Measurements from ENCODE around the gene ANKRD33B.
A peak's percentile ranks its signal among the peaks of the same experiment; 100 is the strongest.

The ANKRD33B gene

DNA sequence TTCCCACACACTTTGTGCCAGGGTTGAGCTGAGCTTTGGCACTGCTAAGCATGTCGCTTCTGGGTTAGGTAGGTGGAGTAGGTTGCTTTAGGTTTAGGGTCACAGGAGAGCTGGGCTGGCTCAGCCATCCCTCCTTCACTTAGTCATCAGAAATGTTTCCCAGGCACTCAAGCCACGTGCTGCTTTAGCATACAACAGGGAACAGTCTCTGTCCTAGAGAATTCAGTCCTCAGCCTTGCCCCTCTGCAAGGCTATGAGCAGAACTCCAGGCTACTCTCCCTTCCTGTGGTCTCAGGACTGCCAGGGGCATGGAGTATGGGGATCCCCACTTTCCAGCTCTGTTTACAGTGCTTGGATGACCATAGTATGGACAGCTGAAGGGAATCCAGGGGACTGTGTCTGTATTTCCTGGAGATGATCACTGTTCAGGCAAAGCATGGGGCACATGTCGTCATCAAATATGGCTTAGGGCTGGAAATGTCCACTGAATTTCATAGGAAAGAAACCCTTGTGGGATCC is 7.5 kb upstream of the ANKRD33B start:
- H3K79me1 ChIP-seq (replicated peaks; ENCODE audit: low read length, poor library complexity, severe bottlenecking), result no peaks in the 10 kb centered on the region
- H2BK5ac ChIP-seq (ENCODE audit: low read depth, low read length, poor library complexity, severe bottlenecking), result no peak overlapping the region
- no peak overlapping the region for H3K27ac ChIP-seq (ENCODE audit: low read length, poor library complexity, severe bottlenecking)
- 49% methylated on average over 3 of the region's 3 CpGs for WGBS
- H4K91ac ChIP-seq (ENCODE audit: low read length), result no peak overlapping the region
- H2BK120ac ChIP-seq (ENCODE audit: low read depth, low read length), result no peak overlapping the region
- peak; percentile 84 for DNase-seq
- peak overlapping the region; percentile 54 for H2AK5ac ChIP-seq (ENCODE audit: low read length, severe bottlenecking)
- H3K36me3 ChIP-seq (ENCODE audit: control insufficient read depth in 1 of 2, insufficient read depth in 2 of 2, low read depth in 1 of 2, low read length in 2 of 2), result no peaks in the 10 kb centered on the region
- no peak overlapping the region for H3K23ac ChIP-seq (ENCODE audit: low read length in 2 of 2)
- peak overlapping the region; percentile 36 for H3K9ac ChIP-seq (ENCODE audit: low read length)
- H3K9me3 ChIP-seq (ENCODE audit: control insufficient read depth, low read length), result no peaks in the 10 kb centered on the region
- peak overlapping the region; percentile 35 to 53 for H3K18ac ChIP-seq (ENCODE audit: low read depth in 1 of 2, low read length in 2 of 2)
- no peak overlapping the region for H4K8ac ChIP-seq (ENCODE audit: low read length)
- no peak overlapping the region for H2BK15ac ChIP-seq (ENCODE audit: low read depth, poor library complexity, severe bottlenecking)
- H3K4me1 ChIP-seq (ENCODE audit: control insufficient read depth, insufficient read depth, low read depth, low read length), result peaks cover 37% of the 10 kb centered on the region
- H2BK12ac ChIP-seq (ENCODE audit: low read length in 2 of 2), result peak overlapping the region in 1 of 2 experiments; percentile 68
- H3K4ac ChIP-seq (ENCODE audit: low read depth in 1 of 2, low read length in 2 of 2), result peak overlapping the region in 1 of 2 experiments; percentile 57
- no peak overlapping the region for H3K14ac ChIP-seq (ENCODE audit: low read length in 2 of 2)
- no peak overlapping the region for H3K4me2 ChIP-seq (ENCODE audit: low read length, poor library complexity, severe bottlenecking)
- H2AFZ ChIP-seq (ENCODE audit: low read depth, low read length), result no peak overlapping the region
- no peaks in the 10 kb centered on the region for H3K27me3 ChIP-seq (ENCODE audit: control insufficient read depth in 1 of 2, insufficient read depth in 1 of 2, low read length in 2 of 2)
- no peak overlapping the region for H3K4me3 ChIP-seq (ENCODE audit: insufficient read depth in 1 of 2, low read depth in 1 of 2, low read length in 2 of 2)

DNA sequence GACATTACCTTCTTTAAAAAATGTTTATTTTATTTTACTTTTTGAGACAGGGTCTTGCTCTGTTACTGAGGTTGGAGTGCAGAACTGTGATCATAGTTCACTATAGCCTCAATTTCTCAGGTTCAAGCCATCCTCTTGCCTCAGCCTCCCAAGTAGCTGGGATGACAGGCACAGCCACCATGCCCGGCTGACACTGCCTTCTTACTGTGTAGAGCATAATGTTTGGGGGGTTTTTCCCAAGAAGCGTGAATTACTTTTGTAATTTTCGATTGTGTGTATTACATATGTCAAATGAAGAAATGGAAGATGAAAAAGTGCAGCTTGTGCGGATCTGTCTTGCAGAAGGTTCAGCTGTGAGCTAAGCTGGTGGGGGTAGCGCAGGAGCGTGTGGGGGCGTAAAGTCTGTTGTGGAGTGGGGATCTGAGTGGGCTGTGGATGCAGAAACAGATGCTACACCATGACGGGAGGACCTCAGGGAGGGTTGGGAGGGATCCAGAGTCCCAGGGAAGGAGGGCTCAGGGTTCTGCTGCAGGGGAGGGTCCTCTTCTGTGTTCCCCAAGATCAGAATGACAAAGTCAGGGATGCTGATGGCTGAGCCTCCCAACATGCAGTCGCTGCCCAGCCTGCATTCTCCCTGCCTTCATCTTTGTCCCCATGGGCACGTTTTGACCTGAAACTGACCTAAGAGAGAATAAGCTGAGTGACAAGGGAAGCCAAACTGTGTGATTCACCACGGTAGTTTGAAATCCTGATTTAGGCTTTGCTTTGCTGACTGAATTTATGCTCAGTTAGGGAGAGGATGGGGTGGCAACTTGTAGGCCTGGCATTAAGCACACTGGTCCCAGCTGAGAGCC is 6.8 kb upstream of the ANKRD33B start:
- Histone ChIP-seq H3K4me2 (ENCODE audit: low read length, poor library complexity, severe bottlenecking) (no peak overlapping the region), H3K23ac (ENCODE audit: low read length in 2 of 2) (no peak overlapping the region), H3K18ac (ENCODE audit: low read depth in 1 of 2, low read length in 2 of 2) (peak overlapping the region in 1 of 2 experiments; percentile 70), H2BK15ac (ENCODE audit: low read depth, poor library complexity, severe bottlenecking) (no peak overlapping the region), H2AK5ac (ENCODE audit: low read length, severe bottlenecking) (peak overlapping the region; percentile 86), H4K8ac (ENCODE audit: low read length) (no peak overlapping the region), H3K79me1 (replicated peaks; ENCODE audit: low read length, poor library complexity, severe bottlenecking) (no peaks in the 10 kb centered on the region), H3K27ac (ENCODE audit: low read length, poor library complexity, severe bottlenecking) (peak overlapping the region; percentile 68), H3K9ac (ENCODE audit: low read length) (peak overlapping the region; percentile 31), H3K4ac (ENCODE audit: low read depth in 1 of 2, low read length in 2 of 2) (no peak overlapping the region), H4K91ac (ENCODE audit: low read length) (peak overlapping the region; percentile 52), H2BK5ac (ENCODE audit: low read depth, low read length, poor library complexity, severe bottlenecking) (no peak overlapping the region), H2AFZ (ENCODE audit: low read depth, low read length) (no peak overlapping the region), H3K4me3 (ENCODE audit: insufficient read depth in 1 of 2, low read depth in 1 of 2, low read length in 2 of 2) (no peak overlapping the region), H3K36me3 (ENCODE audit: control insufficient read depth in 1 of 2, insufficient read depth in 2 of 2, low read depth in 1 of 2, low read length in 2 of 2) (no peaks in the 10 kb centered on the region), H3K27me3 (ENCODE audit: control insufficient read depth in 1 of 2, insufficient read depth in 1 of 2, low read length in 2 of 2) (no peaks in the 10 kb centered on the region), H3K14ac (ENCODE audit: low read length in 2 of 2) (peak overlapping the region in 1 of 2 experiments; percentile 26), H2BK120ac (ENCODE audit: low read depth, low read length) (no peak overlapping the region), H2BK12ac (ENCODE audit: low read length in 2 of 2) (peak overlapping the region in 1 of 2 experiments; percentile 75), H3K9me3 (ENCODE audit: control insufficient read depth, low read length) (no peaks in the 10 kb centered on the region), H3K4me1 (ENCODE audit: control insufficient read depth, insufficient read depth, low read depth, low read length) (peaks cover 35% of the 10 kb centered on the region)
- WGBS, result 83% methylated on average over 11 of the region's 11 CpGs
- DNase-seq, result no peak

DNA sequence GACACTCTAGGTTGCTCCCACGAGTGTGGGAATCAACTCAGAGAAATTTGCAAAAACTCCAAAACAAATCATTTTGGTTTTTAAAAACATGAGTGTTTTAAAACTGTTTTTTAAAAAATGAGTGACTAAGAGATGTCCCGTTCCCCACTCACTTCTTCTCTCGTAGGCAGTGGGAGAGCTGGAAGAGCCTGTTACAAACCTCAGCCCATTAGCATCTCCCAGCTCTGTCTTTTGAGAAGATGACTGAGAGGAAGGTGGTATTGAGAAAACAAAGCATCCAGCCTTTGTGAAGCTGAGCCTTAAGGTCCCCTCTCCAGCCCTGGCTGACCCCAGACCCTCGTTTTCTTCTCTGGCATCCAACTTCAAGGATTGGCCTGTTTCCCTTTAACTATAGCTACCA is 4.7 kb upstream of the ANKRD33B start:
- Histone ChIP-seq H3K23ac (ENCODE audit: low read length in 2 of 2) (no peak overlapping the region), H4K8ac (ENCODE audit: low read length) (no peak overlapping the region), H2AK5ac (ENCODE audit: low read length, severe bottlenecking) (no peak overlapping the region), H2BK5ac (ENCODE audit: low read depth, low read length, poor library complexity, severe bottlenecking) (no peak overlapping the region), H3K4me3 (ENCODE audit: insufficient read depth in 1 of 2, low read depth in 1 of 2, low read length in 2 of 2) (no peak overlapping the region), H3K27ac (ENCODE audit: low read length, poor library complexity, severe bottlenecking) (no peak overlapping the region), H3K36me3 (ENCODE audit: control insufficient read depth in 1 of 2, insufficient read depth in 2 of 2, low read depth in 1 of 2, low read length in 2 of 2) (peaks cover 0 to 3% of the 10 kb centered on the region in 2 experiments), H3K79me1 (replicated peaks; ENCODE audit: low read length, poor library complexity, severe bottlenecking) (peaks cover 7% of the 10 kb centered on the region), H2AFZ (ENCODE audit: low read depth, low read length) (no peak overlapping the region), H3K4ac (ENCODE audit: low read depth in 1 of 2, low read length in 2 of 2) (no peak overlapping the region), H3K27me3 (ENCODE audit: control insufficient read depth in 1 of 2, insufficient read depth in 1 of 2, low read length in 2 of 2) (no peaks in the 10 kb centered on the region), H3K9me3 (ENCODE audit: control insufficient read depth, low read length) (no peaks in the 10 kb centered on the region), H4K91ac (ENCODE audit: low read length) (no peak overlapping the region), H3K4me1 (ENCODE audit: control insufficient read depth, insufficient read depth, low read depth, low read length) (peaks cover 35% of the 10 kb centered on the region), H3K4me2 (ENCODE audit: low read length, poor library complexity, severe bottlenecking) (no peak overlapping the region), H2BK120ac (ENCODE audit: low read depth, low read length) (no peak overlapping the region), H3K9ac (ENCODE audit: low read length) (no peak overlapping the region), H2BK15ac (ENCODE audit: low read depth, poor library complexity, severe bottlenecking) (no peak overlapping the region), H2BK12ac (ENCODE audit: low read length in 2 of 2) (no peak overlapping the region), H3K18ac (ENCODE audit: low read depth in 1 of 2, low read length in 2 of 2) (no peak overlapping the region), H3K14ac (ENCODE audit: low read length in 2 of 2) (no peak overlapping the region)
- no peak for DNase-seq
- WGBS, result 76% methylated on average over 3 of the region's 4 CpGs

DNA sequence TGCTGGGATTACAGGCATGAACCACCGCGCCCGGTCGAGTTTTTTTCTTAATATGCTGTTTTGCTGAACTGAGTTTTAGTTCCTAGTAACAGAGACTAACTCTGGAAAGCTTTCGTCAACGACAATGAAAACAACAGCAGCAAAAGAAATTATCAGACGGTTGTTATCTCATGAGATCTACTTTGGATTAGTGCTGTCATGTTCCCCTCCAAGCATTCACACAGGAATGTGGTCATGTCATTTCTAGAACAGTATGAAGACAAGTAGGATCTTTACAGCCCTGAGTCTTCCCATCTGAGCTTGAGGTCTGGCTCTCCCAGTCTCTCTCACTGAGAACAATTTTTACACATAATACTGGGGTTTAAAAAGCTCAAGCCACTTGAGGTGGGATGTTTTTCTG is 4.0 kb upstream of the ANKRD33B start:
- Histone ChIP-seq H2AK5ac (ENCODE audit: low read length, severe bottlenecking) (no peak overlapping the region), H3K9ac (ENCODE audit: low read length) (no peak overlapping the region), H3K4ac (ENCODE audit: low read depth in 1 of 2, low read length in 2 of 2) (no peak overlapping the region), H2BK120ac (ENCODE audit: low read depth, low read length) (no peak overlapping the region), H3K27me3 (ENCODE audit: control insufficient read depth in 1 of 2, insufficient read depth in 1 of 2, low read length in 2 of 2) (no peaks in the 10 kb centered on the region), H3K4me3 (ENCODE audit: insufficient read depth in 1 of 2, low read depth in 1 of 2, low read length in 2 of 2) (no peak overlapping the region), H3K23ac (ENCODE audit: low read length in 2 of 2) (no peak overlapping the region), H3K27ac (ENCODE audit: low read length, poor library complexity, severe bottlenecking) (no peak overlapping the region), H3K4me2 (ENCODE audit: low read length, poor library complexity, severe bottlenecking) (no peak overlapping the region), H3K4me1 (ENCODE audit: control insufficient read depth, insufficient read depth, low read depth, low read length) (peaks cover 37% of the 10 kb centered on the region), H4K91ac (ENCODE audit: low read length) (no peak overlapping the region), H2BK15ac (ENCODE audit: low read depth, poor library complexity, severe bottlenecking) (no peak overlapping the region), H3K14ac (ENCODE audit: low read length in 2 of 2) (no peak overlapping the region), H2BK12ac (ENCODE audit: low read length in 2 of 2) (no peak overlapping the region), H2AFZ (ENCODE audit: low read depth, low read length) (no peak overlapping the region), H4K8ac (ENCODE audit: low read length) (no peak overlapping the region), H3K36me3 (ENCODE audit: control insufficient read depth in 1 of 2, insufficient read depth in 2 of 2, low read depth in 1 of 2, low read length in 2 of 2) (peaks cover 0 to 3% of the 10 kb centered on the region in 2 experiments), H3K9me3 (ENCODE audit: control insufficient read depth, low read length) (no peaks in the 10 kb centered on the region), H2BK5ac (ENCODE audit: low read depth, low read length, poor library complexity, severe bottlenecking) (no peak overlapping the region), H3K79me1 (replicated peaks; ENCODE audit: low read length, poor library complexity, severe bottlenecking) (peaks cover 10% of the 10 kb centered on the region), H3K18ac (ENCODE audit: low read depth in 1 of 2, low read length in 2 of 2) (no peak overlapping the region)
- no peak for DNase-seq
- WGBS, result 81% methylated on average over 7 of the region's 7 CpGs
